ENCODE results near the gene DEPDC5.

DEPDC5 gene

GRCh38 chr22:31872209-31872608, 118.4 kb downstream of the DEPDC5 start:
- no peak for DNase-seq (ENCODE audit: low read depth, low spot score)
- in situ Hi-C loops (cut with HindIII; ENCODE audit: low sequenced_read_pairs), result no loop called here
- TF ChIP-seq CTCF (IDR thresholded peaks at IDR 0.05; ENCODE audit: low read depth, low read length), result no peak
- H3K4me3 ChIP-seq (ENCODE audit: low read depth, low read length), result no peak overlapping the region

GRCh38 chr22:31874821-31875220, 121.0 kb downstream of the DEPDC5 start:
- no peak for TF ChIP-seq CTCF (IDR thresholded peaks at IDR 0.05; ENCODE audit: low read depth, low read length)

GRCh38 chr22:31876156-31876920, 122.5 kb downstream of the DEPDC5 start:
- TF ChIP-seq CTCF (IDR thresholded peaks at IDR 0.05; ENCODE audit: low read depth, low read length), result no peak
- H3K4me3 ChIP-seq (ENCODE audit: low read depth, low read length), result no peak overlapping the region
- no peak for DNase-seq (ENCODE audit: low read depth, low spot score)
- in situ Hi-C loops (cut with HindIII; ENCODE audit: low sequenced_read_pairs), result no loop called here

More at GRCh38 chr22:31874821-31875220, 121.0 kb downstream of the DEPDC5 start:
- in situ Hi-C loops (cut with HindIII; ENCODE audit: low sequenced_read_pairs), result no loop called here
- no peak overlapping the region for H3K4me3 ChIP-seq (ENCODE audit: low read depth, low read length)
- no peak for DNase-seq (ENCODE audit: low read depth, low spot score)

- in situ Hi-C loops (cut with HindIII; ENCODE audit: low sequenced_read_pairs), result no loop called here
- TF ChIP-seq CTCF (IDR thresholded peaks at IDR 0.05; ENCODE audit: low read depth, low read length), result no peak
- DNase-seq (ENCODE audit: low read depth, low spot score), result no peak
- no peak overlapping the region for H3K4me3 ChIP-seq (ENCODE audit: low read depth, low read length)
Measured at GRCh38 chr22:31879585-31879984, 125.8 kb downstream of the DEPDC5 start.

- in situ Hi-C loops (cut with HindIII; ENCODE audit: low sequenced_read_pairs), result no loop called here
- no peak for DNase-seq (ENCODE audit: low read depth, low spot score)
- no peak overlapping the region for H3K4me3 ChIP-seq (ENCODE audit: low read depth, low read length)
- no peak for TF ChIP-seq CTCF (IDR thresholded peaks at IDR 0.05; ENCODE audit: low read depth, low read length)
Measured at GRCh38 chr22:31881200-31881599, 127.4 kb downstream of the DEPDC5 start.

- TF ChIP-seq CTCF (IDR thresholded peaks at IDR 0.05; ENCODE audit: low read depth, low read length), result no peak
- DNase-seq (ENCODE audit: low read depth, low spot score), result no peak
- in situ Hi-C loops (cut with HindIII; ENCODE audit: low sequenced_read_pairs), result no loop called here
- H3K4me3 ChIP-seq (ENCODE audit: low read depth, low read length), result no peak overlapping the region
Measured at GRCh38 chr22:31881865-31882264, 128.0 kb downstream of the DEPDC5 start.

Measured in astrocyte of the spinal cord (primary cell).